ENCODE measurements around the gene CCSER1.

- no peak for TF ChIP-seq CTCF (IDR thresholded peaks at IDR 0.05; ENCODE audit: poor library complexity)
- TF ChIP-seq EZH2 (IDR thresholded peaks at IDR 0.05; ENCODE audit: borderline replicate concordance), result no peak
- no peak for TF ChIP-seq EZH2phosphoT487 (IDR thresholded peaks at IDR 0.05; ENCODE audit: low read depth, severe bottlenecking, unreplicated experiment)
These were observed 1450.7 kb downstream of the CCSER1 start for GRCh38 chr4:91577864-91578263.

Data from hepatocyte (in vitro differentiated cells).